Uterus (tissue), 4 donors: ENCODE measurements around the gene KIF9. TPM values are rescaled to one million over a fixed set of nuclear protein-coding genes. Genes with fewer than 3 reads are reported as not detected.

Experiments used
- DNase-seq, 2 donors: peaks; one replicate each; pipeline ENCODE4 v3.0.0-alpha.2; 2019 to 2020
- H3K27ac ChIP-seq, 2 donors: fragments of 200-600 bp; sonication (generic); 1 replicate in 1 of 2; 2 replicates in 1 of 2; pipeline ENCODE4 v1.5.1; 2016 to 2018
- H3K27me3 ChIP-seq, 2 donors: fragments of 200-600 bp; sonication (generic); one replicate each; pipeline ENCODE4 v1.5.1; 2018 to 2019; ENCODE audit warnings: control low read depth in 1 of 2
- H3K36me3 ChIP-seq, 2 donors: fragments of 200-600 bp; sonication (generic); one replicate each; pipeline ENCODE4 v1.5.1; 2019; ENCODE audit warnings: control low read depth in 1 of 2
- H3K4me1 ChIP-seq, 2 donors: fragments of 200-600 bp; sonication (generic); one replicate each; pipeline ENCODE4 v1.5.1; 2018 to 2019; ENCODE audit warnings: control low read depth in 1 of 2
- H3K4me3 ChIP-seq, 2 donors: fragments of 200-600 bp; sonication (generic); 1 replicate in 1 of 2; 2 replicates in 1 of 2; pipeline ENCODE4 v1.5.1; 2018 to 2019; ENCODE audit warnings: mild to moderate bottlenecking in 1 of 2
- H3K9me3 ChIP-seq, 2 donors: fragments of 200-600 bp; sonication (generic); one replicate each; pipeline ENCODE4 v1.5.1; 2019; ENCODE audit warnings: control low read depth in 1 of 2
- CTCF ChIP-seq, 4 experiments: fragments of 200-600 bp in 2 of 4; fragments of 450-650 bp in 2 of 4; sonication (generic) in 2 of 4; IDR thresholded peaks; one replicate each; pipeline ENCODE4 v1.5.1; 2016 to 2019; ENCODE audit warnings: antibody characterized with exemption in 4 of 4, mild to moderate bottlenecking in 2 of 4, moderate library complexity in 1 of 4
- POLR2A ChIP-seq, 2 donors: fragments of 450-650 bp; IDR thresholded peaks; one replicate each; pipeline ENCODE4 v1.6.1; 2016; ENCODE audit warnings: antibody characterized with exemption in 2 of 2, mild to moderate bottlenecking in 1 of 2, moderate library complexity in 1 of 2
- intact Hi-C: fragments of 100-400 bp; cut with DNase I; formaldehyde crosslinking; loops from one replicate; pipeline ENCODE4 v1.15.1; 2023; ENCODE audit warnings: low total_unique reads
- total RNA-seq, 4 donors: library from RNA; depleted of rRNA in 3 of 4; stranded (reverse); fragments of >200 nt in 3 of 4; gene quantifications; one replicate each; pipeline versions ENCODE4 v1.1.0 to v1.2.4, GENCODE V29; 2014 to 2023
- donor health status: DM: yes; HTN: yes; CAD: no.

The KIF9 gene
- total RNA-seq: 1 to 10 TPM in 3 of 4 donors, not detected in 1; 1.8 to 7.4 (median 4.1) TPM

GRCh38 chr3:47282424-47283192 is at the start of gene KIF9, which contains the start of gene KLHL18:
Gene KIF9 (minus strand): TSS chr3:47282799. CDS start chr3:47277374, 5,425 bp downstream.
Gene KLHL18 (plus strand): TSS chr3:47282944. CDS start chr3:47282966, 22 bp downstream.
- Histone ChIP-seq H3K36me3 (no peaks in the 10 kb centered on the region), H3K4me1 (peaks cover 5 to 15% of the 10 kb centered on the region in 2 donors), H3K9me3 (no peaks in the 10 kb centered on the region), H3K27me3 (no peaks in the 10 kb centered on the region), H3K4me3 (peak within 1 kb of the TSS; percentile 62 to 74), H3K27ac (peak within 1 kb of the TSS; percentile 90 to 92)
- TF ChIP-seq POLR2A (IDR thresholded peaks at IDR 0.05) (peak in 1 of 2 donors; percentile 46), CTCF (IDR thresholded peaks at IDR 0.05) (peak in 2 of 4 experiments; percentile 22 to 36)
- peak; percentile 91 to 93 for DNase-seq
- intact Hi-C loops: no loop called here

GRCh38 chr3:47324278-47324865 is 41.8 kb upstream of the KIF9 start:
- TF ChIP-seq CTCF (IDR thresholded peaks at IDR 0.05): peak; percentile 48 to 81 (median 76)
- TF ChIP-seq POLR2A (IDR thresholded peaks at IDR 0.05): no peak
- intact Hi-C loops: no loop called here
- Histone ChIP-seq H3K4me3 (no peak overlapping the region), H3K27ac (no peak overlapping the region), H3K9me3 (no peaks in the 10 kb centered on the region), H3K27me3 (no peaks in the 10 kb centered on the region), H3K36me3 (no peaks in the 10 kb centered on the region), H3K4me1 (no peaks in the 10 kb centered on the region)
- peak; percentile 59 to 65 for DNase-seq

- no peak for DNase-seq
- Histone ChIP-seq H3K36me3 (no peaks in the 10 kb centered on the region), H3K9me3 (no peaks in the 10 kb centered on the region), H3K4me1 (no peaks in the 10 kb centered on the region), H3K27me3 (no peaks in the 10 kb centered on the region), H3K4me3 (no peak overlapping the region), H3K27ac (no peak overlapping the region)
- intact Hi-C loops: no loop called here
- TF ChIP-seq POLR2A (IDR thresholded peaks at IDR 0.05) (no peak), CTCF (IDR thresholded peaks at IDR 0.05) (no peak)
Measured at GRCh38 chr3:47323431-47324277, 41.1 kb upstream of the KIF9 start.

GRCh38 chr3:47319956-47320355 is 37.4 kb upstream of the KIF9 start:
- H3K27ac ChIP-seq: no peak overlapping the region
- H3K27me3 ChIP-seq: no peaks in the 10 kb centered on the region
- peaks cover 0 to 2% of the 10 kb centered on the region in 2 donors for H3K36me3 ChIP-seq
- no peaks in the 10 kb centered on the region for H3K9me3 ChIP-seq
- DNase-seq: no peak
- intact Hi-C loops: no loop called here
- no peak overlapping the region for H3K4me3 ChIP-seq
- no peak for TF ChIP-seq CTCF (IDR thresholded peaks at IDR 0.05)
- no peak for TF ChIP-seq POLR2A (IDR thresholded peaks at IDR 0.05)
- H3K4me1 ChIP-seq: no peaks in the 10 kb centered on the region
